HG03159 (cell line): ENCODE data around the gene SGIP1.

Source experiments
- ATAC-seq: cut with Tn5 transposase; IDR thresholded peaks from one replicate; pipeline ENCODE4 v1.9.1; 2021; ENCODE audit warnings: mild to moderate bottlenecking, moderate library complexity; ENCODE audit not compliant: unreplicated experiment

Gene SGIP1

DNA sequence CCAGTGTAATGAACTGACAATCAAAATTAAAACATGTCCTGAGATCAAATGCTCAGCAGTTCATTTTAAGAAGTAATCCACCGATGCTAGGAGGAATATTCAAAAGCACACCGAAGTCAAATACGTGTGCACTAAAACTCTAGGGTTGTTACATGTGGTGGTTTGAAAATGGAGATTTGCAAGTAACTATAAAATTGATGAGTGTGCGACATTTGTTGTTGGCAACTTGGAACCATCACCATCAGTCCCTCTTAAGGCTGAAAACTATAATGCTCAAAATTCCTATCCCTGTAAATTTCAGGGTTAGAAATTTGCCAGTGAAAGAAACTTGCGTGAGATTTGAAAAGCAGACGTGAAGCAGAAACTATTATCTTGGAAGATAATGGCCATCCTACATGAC lies 13.3 kb upstream of the SGIP1 start:
- no peak for ATAC-seq

DNA sequence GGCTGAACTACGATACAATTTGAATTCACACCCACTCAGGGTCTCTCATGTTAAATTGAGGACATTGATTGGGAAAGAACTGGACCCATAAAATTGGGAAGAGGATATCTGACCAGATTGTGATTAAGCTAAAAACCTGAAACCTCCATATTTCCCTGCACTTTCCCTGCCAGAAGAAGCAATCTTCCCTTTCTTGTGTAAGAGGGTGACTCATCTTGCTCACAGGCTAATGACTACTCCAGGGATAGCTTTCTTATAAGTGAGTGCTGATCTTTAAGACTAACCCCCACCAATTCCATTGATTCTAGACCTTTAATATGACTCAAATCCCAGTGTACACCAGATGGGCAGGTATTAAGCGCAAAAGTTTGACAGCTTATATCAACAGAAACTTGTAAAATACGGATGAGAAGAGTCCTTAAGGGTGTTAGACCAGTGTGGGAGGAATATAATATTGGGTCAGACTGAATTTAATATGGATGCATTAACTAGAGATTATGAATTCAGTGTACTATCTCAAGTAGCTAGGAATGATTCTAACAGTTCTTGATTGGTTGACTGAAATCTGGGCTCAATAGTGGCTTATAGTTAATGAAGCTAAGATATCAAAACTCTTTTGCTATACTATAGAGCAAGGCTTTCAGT lies 12.1 kb upstream of the SGIP1 start:
- ATAC-seq: no peak

DNA sequence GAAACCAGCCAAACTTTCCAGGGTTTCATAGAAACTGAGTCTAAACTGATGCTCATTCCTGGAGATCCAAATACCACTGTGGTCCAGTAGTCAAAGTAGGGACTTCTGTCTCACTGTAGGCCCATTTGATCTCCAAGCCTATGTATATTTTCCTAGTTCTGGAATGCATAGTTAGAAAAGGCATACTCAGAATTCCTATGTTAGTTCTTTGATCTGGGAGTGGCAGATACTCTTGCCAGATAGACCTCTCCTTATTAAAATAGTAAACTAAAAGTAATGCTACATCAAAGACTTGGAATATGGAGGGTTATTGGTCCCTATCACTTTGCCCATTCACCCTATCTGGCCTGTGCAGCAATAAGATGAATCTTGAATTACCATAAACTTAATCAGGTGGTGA lies 10.4 kb upstream of the SGIP1 start:
- no peak for ATAC-seq

DNA sequence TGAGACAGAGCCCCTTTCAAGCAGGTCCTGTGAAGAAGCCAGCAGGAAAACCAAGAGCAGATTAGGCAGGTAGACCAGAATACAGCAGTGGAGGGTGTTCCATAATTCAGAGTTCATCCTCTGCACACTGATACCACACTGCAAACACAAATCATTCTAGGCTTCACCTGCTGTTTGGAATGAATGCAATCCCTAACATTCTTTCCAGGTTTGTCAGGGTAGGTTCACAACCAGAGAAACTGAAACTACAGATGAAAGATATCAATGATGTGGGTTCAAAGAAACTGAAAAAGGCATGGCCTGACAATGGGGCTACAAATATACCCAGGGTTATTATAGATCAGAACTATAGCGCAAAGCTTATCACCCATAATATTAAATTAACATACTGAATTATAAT lies 8.9 kb upstream of the SGIP1 start:
- ATAC-seq: no peak

DNA sequence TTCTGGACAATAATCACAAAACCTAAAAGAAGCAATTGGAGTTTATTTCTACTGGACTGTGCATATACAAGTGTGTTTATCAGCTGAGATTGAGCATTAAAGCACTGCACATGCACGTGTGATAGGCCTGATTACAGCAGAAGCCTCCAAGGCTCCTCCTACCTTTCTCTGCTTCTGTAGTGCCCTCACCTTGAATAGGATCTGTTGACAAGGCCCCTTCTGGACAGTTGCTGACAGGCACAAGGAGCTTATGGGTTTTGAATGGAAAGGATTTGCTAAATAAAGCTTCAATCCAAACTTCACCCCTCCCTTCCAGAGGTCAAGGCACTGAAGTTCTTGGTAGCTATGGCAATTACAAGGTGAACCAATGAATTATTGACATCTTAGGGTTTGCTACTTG lies 7.9 kb upstream of the SGIP1 start:
- ATAC-seq: no peak

DNA sequence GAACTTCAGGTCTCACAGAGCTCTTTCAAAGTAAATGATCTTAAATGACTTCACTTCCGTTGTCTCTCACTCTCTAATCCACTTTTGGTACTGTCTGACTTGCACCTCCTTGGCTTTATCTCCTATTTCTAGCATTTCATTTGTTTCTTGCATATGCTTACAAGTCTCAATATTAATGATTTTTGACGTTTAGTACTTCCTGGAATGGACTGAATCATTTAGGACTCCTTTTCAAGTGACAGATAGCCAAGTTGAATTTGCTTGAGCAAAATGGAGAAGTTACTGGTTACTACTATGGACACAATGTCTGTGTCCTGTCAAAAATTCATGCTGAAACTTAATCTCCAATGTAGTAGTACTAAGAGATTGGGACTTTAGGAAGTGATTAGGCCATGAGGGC lies 7.0 kb upstream of the SGIP1 start:
- no peak for ATAC-seq

DNA sequence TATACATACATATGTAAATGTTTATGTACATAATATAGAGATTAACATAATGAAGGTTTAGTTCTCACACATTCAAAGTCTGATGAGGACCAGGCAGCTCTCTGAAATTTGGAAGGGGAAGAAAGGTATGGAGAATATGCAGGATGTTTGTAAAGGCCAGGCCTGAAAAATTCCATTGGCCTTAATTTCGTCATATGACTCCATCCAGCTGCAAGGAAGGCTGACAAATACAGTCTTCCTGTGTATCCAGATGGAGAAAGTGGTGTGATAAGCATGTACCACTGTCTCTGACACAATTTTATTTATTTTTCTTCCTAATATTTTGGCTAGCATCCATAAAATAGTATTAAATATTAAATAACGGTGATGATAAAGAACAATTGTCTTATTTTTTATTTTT lies 6.3 kb upstream of the SGIP1 start:
- no peak for ATAC-seq

DNA sequence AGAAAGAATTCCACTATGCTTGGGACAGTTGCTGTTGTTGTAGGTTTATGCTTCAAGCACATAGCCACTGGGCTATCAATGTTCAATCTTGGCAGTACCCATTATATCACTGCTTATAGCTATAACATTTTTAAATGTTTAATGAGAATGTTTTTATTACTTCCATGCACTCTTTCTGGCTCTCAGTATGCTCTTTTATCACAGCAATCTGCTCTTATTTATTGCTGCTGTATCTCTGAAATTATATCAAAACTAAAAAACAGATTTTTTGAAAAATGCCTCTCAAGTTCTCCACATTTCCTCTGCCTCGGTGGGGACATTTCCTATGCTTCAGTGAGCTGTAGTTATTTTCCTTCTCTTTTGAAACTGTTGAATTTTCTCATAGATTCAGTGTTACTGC lies 5.4 kb upstream of the SGIP1 start:
- ATAC-seq: no peak

DNA sequence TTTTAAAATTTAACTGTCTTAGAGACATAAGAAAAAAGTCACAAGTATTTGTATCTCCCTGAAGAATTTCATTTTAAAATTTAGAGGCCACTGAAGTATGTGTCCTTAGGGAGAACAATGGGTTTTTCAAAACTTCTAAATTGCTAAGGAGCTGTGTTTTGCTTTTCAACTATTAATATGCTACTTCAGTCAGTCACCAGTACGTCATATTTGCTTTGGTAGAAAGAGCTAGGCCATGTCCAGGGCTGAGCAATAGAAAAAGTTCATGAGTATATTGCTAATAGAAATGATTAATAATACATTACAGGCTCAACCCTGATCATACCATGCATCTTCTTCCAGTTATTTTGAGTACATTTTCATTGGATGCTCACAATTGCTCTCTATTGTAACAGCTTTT lies 1.7 kb upstream of the SGIP1 start:
- no peak for ATAC-seq

DNA sequence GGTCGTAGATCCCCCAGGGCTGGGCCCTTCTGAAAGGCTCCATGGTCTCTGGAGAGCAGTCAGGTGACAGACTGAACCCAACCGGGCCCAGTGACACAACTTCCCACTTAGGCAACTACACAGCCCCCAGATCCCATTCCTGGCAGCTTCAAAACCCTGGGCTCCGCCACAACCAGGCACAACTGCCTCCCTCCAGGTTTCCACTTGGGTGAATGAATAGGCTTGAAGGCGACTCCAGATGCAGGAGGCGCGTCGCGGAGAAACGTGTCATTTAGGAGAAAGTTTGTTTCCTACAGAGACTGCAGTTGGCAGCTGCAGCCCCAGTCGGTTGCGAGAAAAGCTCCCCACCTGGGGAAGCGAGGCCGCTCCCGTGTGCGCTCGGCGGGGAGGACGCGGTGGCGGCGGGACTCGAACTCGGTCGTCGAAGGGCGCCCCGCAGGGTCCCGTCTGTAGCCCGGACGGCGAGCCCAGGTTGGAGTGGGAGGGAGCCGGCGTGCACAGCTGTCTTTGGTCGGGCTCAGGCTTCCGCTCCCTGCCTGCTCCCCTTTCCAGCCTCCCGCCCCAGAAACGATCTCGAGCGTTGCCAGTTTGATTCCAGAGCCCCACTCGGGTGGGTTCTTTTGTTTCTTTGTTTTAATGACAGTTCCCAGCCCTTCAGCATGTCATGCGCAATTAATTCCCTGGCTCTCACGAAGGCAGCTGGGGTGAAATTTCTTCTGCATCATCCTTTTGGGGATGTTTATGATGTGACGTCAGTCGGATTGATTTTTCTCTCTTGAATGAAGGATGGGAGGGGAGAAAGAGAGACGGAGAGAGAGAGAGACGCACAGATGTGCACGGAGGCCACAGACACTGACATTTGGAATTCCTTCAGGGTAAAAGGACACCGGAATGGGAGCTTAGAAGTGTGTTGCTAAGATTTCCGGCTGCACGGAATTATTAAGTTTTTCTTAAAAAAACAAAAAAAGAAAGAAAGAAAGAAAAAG lies 862 bp upstream of the SGIP1 start:
- no peak for ATAC-seq

DNA sequence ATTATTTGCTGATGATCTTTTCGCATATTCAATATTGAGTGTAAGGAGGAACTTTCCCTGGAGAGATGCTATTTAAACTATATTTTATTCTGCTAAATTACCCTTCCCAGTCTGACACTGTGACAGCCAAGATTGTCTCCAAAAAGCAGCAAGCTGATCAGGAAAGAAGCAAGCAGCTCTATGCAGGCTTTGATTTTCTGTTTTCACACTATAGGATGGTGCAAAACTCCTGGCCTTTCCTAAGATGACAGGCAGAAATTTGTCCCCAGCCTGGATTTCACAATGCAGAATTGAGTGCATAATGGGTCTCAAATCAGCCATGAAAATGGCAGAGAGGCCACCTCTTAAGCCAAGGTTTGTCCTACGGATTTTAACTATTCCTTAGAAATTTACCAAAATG lies 1.1 kb downstream of the SGIP1 start:
- no peak for ATAC-seq

DNA sequence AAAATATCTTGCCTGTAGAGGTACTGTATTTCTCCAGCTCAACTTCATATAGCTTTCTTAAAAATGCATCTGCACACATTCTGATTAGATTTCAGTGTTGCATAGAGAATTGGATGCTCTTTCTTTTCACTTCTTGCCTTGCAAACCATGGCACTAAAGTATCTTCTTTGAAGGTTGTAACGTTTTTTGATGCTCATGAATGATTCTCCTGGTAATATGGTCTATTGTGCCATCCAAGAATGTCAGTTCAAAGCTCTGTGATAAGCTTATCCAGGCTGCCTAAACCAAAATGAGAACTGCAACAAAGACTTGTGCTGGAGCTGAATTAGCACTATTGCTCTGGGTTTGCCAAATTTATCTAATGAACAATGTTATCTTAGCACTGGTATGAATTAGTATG lies 1.9 kb downstream of the SGIP1 start:
- ATAC-seq: no peak

DNA sequence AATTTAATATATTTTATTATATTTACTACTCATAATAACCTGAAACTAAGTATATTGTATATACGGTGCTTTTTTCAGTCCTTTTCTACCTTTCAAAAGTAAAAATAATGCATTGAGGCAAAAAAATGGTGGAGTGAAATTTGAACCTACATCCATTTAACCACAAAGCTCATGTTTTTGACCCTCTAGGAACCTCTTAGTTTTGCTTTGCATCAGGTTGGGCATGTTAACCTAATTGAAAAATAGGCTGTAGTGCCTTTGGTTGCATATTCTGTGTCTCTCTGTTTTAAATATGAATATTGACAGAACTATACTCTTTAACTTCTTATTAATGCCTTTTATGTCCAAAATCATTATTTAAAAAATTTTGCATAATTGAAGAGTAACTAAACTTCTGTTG lies 3.8 kb downstream of the SGIP1 start:
- ATAC-seq: no peak

DNA sequence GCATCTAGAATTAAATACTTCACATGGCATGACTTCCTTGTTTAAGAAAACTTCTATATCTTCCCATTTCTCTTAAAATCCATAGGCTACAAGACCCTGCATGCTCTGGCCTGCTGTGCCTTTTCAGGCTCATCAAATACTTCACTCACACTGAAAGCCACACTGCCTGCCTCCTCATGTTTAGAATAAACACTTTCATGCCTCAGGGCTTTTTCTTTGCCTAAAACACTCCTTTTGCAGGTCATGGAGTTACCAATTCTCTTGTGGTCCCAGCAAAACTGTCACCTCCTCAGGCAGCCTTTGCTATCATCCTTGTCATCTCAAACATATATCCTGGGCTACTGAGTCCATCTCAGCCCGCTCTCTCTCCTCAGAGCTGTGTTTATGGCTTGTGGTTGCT lies 5.5 kb downstream of the SGIP1 start:
- ATAC-seq: no peak

DNA sequence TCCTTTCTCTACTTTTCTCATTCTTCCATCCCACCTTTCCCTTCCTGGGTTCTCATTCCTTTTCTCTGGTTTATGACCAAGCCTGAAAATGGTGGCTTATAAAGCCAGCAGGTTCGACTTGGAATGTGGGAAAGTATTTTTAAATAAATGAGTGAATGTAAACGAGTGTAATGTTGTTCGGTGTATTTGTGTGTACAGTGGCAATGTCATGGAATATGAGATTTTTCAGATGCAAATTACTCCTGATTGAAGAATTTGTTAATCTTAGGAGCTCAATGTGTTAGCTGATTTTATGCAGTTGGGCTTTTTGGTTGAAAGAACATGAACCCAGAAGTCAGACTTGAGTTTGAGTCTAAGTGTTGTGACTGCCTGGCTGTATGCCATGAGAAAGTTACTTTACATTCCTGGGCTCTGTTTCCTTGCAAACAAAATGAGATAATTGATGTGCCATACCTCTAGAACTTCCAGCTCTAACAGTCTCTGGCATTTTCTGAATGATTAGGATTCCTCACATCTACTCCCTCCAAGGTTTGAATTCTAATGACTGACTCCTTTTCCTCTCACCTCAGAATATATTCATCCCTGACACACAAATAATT lies 6.6 kb downstream of the SGIP1 start:
- ATAC-seq: no peak

DNA sequence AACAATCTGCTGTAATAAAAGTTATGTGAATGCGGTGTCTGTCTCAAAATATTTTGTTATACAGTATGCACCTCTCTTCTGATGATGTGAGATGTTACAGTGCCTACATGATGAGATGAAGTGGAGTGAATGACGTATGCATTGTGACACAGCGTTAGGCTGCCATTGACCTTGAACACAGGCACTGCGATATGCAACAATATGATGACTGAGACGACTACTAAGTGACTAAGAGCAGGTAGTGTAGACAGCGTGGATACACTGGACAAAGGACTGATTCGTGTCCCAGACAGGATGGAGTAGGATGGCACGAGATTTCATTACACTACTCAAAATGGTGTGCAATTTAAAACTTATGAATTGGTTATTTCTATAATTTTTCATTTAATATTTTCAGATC lies 8.4 kb downstream of the SGIP1 start:
- ATAC-seq: no peak

DNA sequence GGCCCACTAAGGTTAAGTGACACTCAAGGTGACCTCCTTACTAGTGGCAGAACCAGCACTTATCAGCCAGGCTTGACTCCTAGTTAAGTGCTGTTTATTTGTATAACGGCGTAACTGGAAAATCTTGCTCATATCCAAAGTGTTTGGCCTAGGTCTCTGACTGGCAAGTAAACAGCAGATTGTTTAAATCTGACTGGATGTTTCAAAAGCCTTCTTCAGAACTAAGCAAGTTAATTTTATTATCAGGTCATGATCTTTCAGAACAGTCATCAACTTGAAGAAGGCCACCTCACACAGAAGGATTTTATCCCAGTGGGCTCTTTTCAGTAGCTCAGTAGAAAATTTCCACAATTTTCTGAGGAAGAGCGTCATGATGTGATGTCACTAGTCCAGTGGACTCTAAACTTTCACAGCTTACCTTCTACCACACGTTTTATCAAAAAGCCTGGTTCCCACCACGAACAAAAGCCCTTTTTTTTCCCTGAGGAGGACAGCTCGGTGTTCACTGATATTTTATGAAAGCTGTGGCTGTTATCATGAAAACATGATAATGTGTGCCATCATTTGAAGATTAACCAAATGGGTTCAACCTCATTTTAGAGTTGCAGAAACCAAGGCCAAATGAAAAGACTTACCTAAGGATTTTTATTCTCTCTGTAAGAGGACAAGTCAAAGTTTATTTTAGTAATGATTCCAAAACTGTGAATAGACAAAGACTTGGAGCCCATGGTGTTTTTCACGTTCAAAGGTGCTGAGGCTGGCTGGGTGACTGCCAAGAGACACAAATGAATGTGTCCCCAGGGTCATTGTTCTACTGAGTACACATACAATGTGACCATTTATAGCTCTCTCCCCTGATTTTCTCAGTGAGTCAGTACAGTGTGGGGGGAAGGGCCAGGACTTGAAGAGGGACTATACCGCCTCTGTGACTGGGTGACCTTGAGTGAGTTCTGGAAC lies 9.1 kb downstream of the SGIP1 start:
- no peak for ATAC-seq

DNA sequence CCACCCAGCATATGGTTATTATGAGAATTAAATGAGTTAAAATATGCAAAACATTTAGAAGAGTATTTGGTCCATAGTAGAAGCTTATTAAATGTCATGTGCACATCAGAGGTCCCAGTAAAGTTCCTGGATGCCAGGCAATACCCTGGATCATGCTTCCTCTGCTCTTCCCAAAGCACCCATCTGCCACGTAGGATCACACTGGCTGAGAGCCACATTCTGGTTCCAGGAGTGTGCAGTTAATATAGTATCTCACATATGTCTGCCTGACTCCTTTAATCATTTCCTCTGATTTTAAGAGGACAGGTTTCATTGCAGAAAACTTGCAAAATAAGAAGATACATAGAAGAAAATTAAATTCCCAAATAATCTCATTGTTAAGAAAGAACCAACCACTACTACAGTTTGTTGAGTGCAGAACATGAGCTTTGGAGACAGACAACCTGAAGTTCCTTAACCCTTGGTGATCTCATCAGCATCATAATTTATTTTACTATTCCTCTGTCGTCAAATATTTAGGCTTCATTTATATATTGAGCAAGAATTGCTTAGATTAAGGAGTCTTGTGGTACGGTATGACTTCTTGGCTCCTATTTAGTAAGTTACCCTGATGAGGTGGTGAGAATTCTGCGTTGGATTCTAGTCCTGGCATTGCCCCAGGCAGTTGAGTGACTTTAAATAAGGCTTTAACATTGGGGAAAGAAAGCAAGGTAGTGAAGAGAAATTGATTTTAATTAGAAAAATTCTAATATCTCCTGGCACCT lies 12.3 kb downstream of the SGIP1 start:
- no peak for ATAC-seq

DNA sequence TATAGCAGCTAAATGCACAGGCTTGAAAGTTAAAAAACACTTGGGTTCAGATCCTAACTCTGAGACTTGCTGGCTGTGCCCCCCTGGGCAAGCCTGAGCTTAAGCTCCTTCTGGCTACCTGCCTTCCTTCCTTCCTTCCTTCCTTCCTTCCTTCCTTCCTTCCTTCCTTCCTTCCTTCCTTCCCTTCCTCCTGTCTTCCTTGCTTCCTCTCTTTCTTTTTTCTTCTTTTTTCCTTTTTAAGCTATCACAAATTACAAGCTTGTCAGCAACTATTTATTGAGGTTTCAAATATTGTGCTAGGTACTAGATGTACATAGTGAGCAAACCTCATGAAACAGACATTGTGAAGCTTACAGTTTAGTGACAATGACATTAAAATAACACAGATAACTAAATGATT lies 15.1 kb downstream of the SGIP1 start:
- ATAC-seq: no peak

DNA sequence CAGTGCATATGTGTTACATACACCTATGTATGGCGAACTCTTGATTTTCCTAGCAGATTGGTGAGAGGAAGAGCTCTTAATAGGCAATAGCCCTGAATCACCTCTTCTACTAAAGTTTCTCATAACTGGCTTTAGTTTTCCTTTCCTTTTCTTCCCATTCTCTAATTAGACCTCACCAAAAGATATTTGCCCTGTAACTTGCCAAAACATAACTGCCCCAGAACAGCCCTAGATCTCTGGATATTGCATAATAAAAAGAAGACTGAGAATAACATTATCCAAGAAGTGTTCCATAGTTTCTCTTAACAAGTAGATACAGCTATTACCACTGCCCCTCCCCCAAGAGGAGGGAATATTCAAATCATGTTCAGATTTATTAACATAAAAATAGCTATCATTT lies 16.3 kb downstream of the SGIP1 start:
- no peak for ATAC-seq
